Endodermal cell (in vitro differentiated cells): ENCODE measurements around the gene DNMT3L. TPM values are rescaled to one million over a fixed set of nuclear protein-coding genes. Genes with fewer than 3 reads are reported as not detected.

Experiments
- DNase-seq: peaks from one replicate; pipeline ENCODE4 v3.0.0-alpha.2; 2017
- H3K27ac ChIP-seq: 2 replicates; pipeline ENCODE4 v1.5.1; 2013; ENCODE audit warnings: mild to moderate bottlenecking, low read depth, low read length, moderate library complexity
- H3K27me3 ChIP-seq: 2 replicates; pipeline ENCODE4 v1.6.1; 2013; ENCODE audit warnings: mild to moderate bottlenecking, low read length, moderate library complexity; ENCODE audit not compliant: insufficient read depth, control insufficient read depth, poor library complexity, severe bottlenecking
- H3K36me3 ChIP-seq: 2 replicates; pipeline ENCODE4 v1.7.0; 2013; ENCODE audit warnings: mild to moderate bottlenecking, low read length, moderate library complexity; ENCODE audit not compliant: control insufficient read depth, insufficient read depth
- H3K4me1 ChIP-seq: one replicate; pipeline ENCODE4 v1.7.0; 2013; ENCODE audit warnings: low read length; ENCODE audit not compliant: control insufficient read depth, insufficient read depth
- H3K4me3 ChIP-seq: 2 replicates; pipeline ENCODE4 v1.5.1; 2013; ENCODE audit warnings: mild to moderate bottlenecking, low read length, moderate library complexity
- H3K9ac ChIP-seq: 2 replicates; pipeline ENCODE4 v1.6.1; 2013; ENCODE audit warnings: mild to moderate bottlenecking, low read length, moderate library complexity; ENCODE audit not compliant: poor library complexity, severe bottlenecking; ENCODE audit errors: extremely low read depth
- H3K9me3 ChIP-seq: 2 replicates; pipeline ENCODE4 v1.6.1; 2013; ENCODE audit warnings: mild to moderate bottlenecking, low read length, moderate library complexity; ENCODE audit not compliant: control insufficient read depth
- H3K27ac Mint-ChIP-seq: 2 replicates; pipeline ENCODE4 v1.8.0; 2020; ENCODE audit warnings: mixed read lengths
- H3K27me3 Mint-ChIP-seq: 2 replicates; pipeline ENCODE4 v1.8.0; 2021; ENCODE audit warnings: mild to moderate bottlenecking, mixed read lengths; ENCODE audit not compliant: insufficient read depth
- H3K36me3 Mint-ChIP-seq: 2 replicates; pipeline ENCODE4 v1.8.0; 2020; ENCODE audit warnings: low read depth, mixed read lengths
- H3K4me1 Mint-ChIP-seq: 2 replicates; pipeline ENCODE4 v1.8.0; 2020; ENCODE audit warnings: mixed read lengths
- H3K4me3 Mint-ChIP-seq: 2 replicates; pipeline ENCODE4 v1.8.0; 2020; ENCODE audit warnings: mild to moderate bottlenecking, moderate library complexity, mixed read lengths
- H3K9me3 Mint-ChIP-seq: 2 replicates; pipeline ENCODE4 v1.8.0; 2020; ENCODE audit warnings: mild to moderate bottlenecking, mixed read lengths
- CTCF ChIP-seq: fragments of 200-600 bp; sonication (generic); conservative IDR thresholded peaks from 2 replicates; pipeline ENCODE4 v1.5.0; 2021; ENCODE audit warnings: antibody characterized with exemption, mild to moderate bottlenecking
- WGBS, 2 experiments: methylation state at CpG; one replicate each; pipeline versions ENCODE4 v1.1.5 to v1.1.7; 2013; ENCODE audit warnings: missing lambda C conversion rate in 2 of 2, mixed read lengths in 1 of 2; ENCODE audit not compliant: insufficient coverage in 1 of 2, insufficient read length in 1 of 2; 5-methylcytosine and 5-hydroxymethylcytosine counted together
- long read RNA-seq, 4 experiments: library from polyadenylated mRNA in 2 of 4; library from RNA in 1 of 4; library from capped mRNA in 1 of 4; stranded (forward) in 3 of 4; unstranded in 1 of 4; transcript quantifications; one replicate each; pipeline ENCODE4 v2.0.0, GENCODE V29; 2020 to 2021; ENCODE audit warnings: inconsistent platforms in 1 of 4
- polyA plus RNA-seq, 2 experiments: library from polyadenylated mRNA; stranded (reverse); fragments of 50-300 nt; gene quantifications; one replicate each; pipeline ENCODE4 v1.2.3, GENCODE V29; 2013
- total RNA-seq, 2 donors: library from RNA; stranded (reverse); fragmentation: NEBNext Ultra II Directional in 1 of 2; extraction: Animal tissue kit (Norgen Biotek cat#: 25700) in 1 of 2; gene quantifications; 2 replicates in 1 of 2; 3 replicates in 1 of 2; pipeline ENCODE4 v1.2.1, GENCODE V29; 2021

The DNMT3L gene
- 1 to 10 TPM in 1 of 2 donors, not detected in 1; 1.3 TPM for total RNA-seq
- polyA plus RNA-seq (2013, experiment 1 of 2), result 0.53 TPM
- polyA plus RNA-seq (2013, experiment 2 of 2), result not detected
- long read RNA-seq, experiment 1, result 0 reads
- long read RNA-seq, experiment 2, partial matches to known transcripts, result 0 of 1 reads
- long read RNA-seq, experiment 2, other reads (novel, unspliced or antisense), result 0 of 1 reads
- long read RNA-seq, experiment 3, partial matches to known transcripts, result 1 of 6 reads
- long read RNA-seq, experiment 3, other reads (novel, unspliced or antisense), result 2 of 6 reads
- long read RNA-seq, experiment 4, result 0 reads

GRCh38 chr21:44261675-44262295, at the start of gene DNMT3L:
DNMT3L (minus strand) TSS chr21:44261897; CDS start chr21:44261259, 638 bp downstream.
- Histone ChIP-seq H3K9me3 (no peaks in the 10 kb centered on the region), H3K4me3 (no peak within 1 kb of the TSS), H3K27ac (no peak within 1 kb of the TSS), H3K9ac (no peak within 1 kb of the TSS), H3K27me3 (no peaks in the 10 kb centered on the region), H3K36me3 (no peaks in the 10 kb centered on the region), H3K4me1 (peaks cover 8% of the 10 kb centered on the region)
- Mint-ChIP-seq H3K9me3 (no peaks in the 10 kb centered on the region), H3K4me3 (no peak within 1 kb of the TSS), H3K27me3 (no peaks in the 10 kb centered on the region), H3K4me1 (peaks cover 5% of the 10 kb centered on the region), H3K36me3 (no peaks in the 10 kb centered on the region), H3K27ac (no peak within 1 kb of the TSS)
- TF ChIP-seq CTCF, result no peak
- DNase-seq, result peak; percentile 47
- WGBS, 2 experiments, result 87 to 100% methylated on average over 2 to 19 of the region's 19 CpGs

- H3K4me1 ChIP-seq, result no peaks in the 10 kb centered on the region
- H3K9ac ChIP-seq, result no peak overlapping the region
- H3K27ac ChIP-seq, result no peak overlapping the region
- H3K4me3 ChIP-seq, result no peak overlapping the region
- H3K36me3 ChIP-seq, result peaks cover 56% of the 10 kb centered on the region
- no peaks in the 10 kb centered on the region for H3K27me3 Mint-ChIP-seq
- no peaks in the 10 kb centered on the region for H3K27me3 ChIP-seq
- H3K27ac Mint-ChIP-seq, result no peak overlapping the region
- H3K4me3 Mint-ChIP-seq, result no peak overlapping the region
- no peak for DNase-seq
- peak; percentile 26 for TF ChIP-seq CTCF
- no peaks in the 10 kb centered on the region for H3K9me3 ChIP-seq
- WGBS, 2 experiments, result 92 to 96% methylated on average over 25 to 28 of the region's 28 CpGs
- no peaks in the 10 kb centered on the region for H3K4me1 Mint-ChIP-seq
- peaks cover 27% of the 10 kb centered on the region for H3K36me3 Mint-ChIP-seq
- no peaks in the 10 kb centered on the region for H3K9me3 Mint-ChIP-seq
Observed at GRCh38 chr21:44310628-44311507, 49.2 kb upstream of the DNMT3L start.

- Mint-ChIP-seq H3K36me3 (peaks cover 24% of the 10 kb centered on the region), H3K9me3 (no peaks in the 10 kb centered on the region), H3K4me1 (peaks cover 17% of the 10 kb centered on the region), H3K27ac (peak overlapping the region; percentile 61), H3K4me3 (no peak overlapping the region), H3K27me3 (no peaks in the 10 kb centered on the region)
- no peak for DNase-seq
- H3K4me1 ChIP-seq, result peaks cover 10% of the 10 kb centered on the region
- WGBS, 2 experiments, result 92 to 98% methylated on average over 8 to 21 of the region's 21 CpGs
- no peak overlapping the region for H3K9ac ChIP-seq
- H3K9me3 ChIP-seq, result no peaks in the 10 kb centered on the region
- H3K27me3 ChIP-seq, result no peaks in the 10 kb centered on the region
- H3K4me3 ChIP-seq, result no peak overlapping the region
- no peak for TF ChIP-seq CTCF
- H3K27ac ChIP-seq, result peak overlapping the region; percentile 44
- peaks cover 53% of the 10 kb centered on the region for H3K36me3 ChIP-seq
Observed at GRCh38 chr21:44306936-44307704, 45.4 kb upstream of the DNMT3L start.
